K562 (cell line): ENCODE data around the gene YBX3. TPM values are rescaled to one million over a fixed set of nuclear protein-coding genes. Genes with fewer than 3 reads are reported as not detected.

Experiments
- ATAC-seq: fragments of 200-7000 bp; cut with Tn5 transposase; 3 replicates; pipeline ENCODE4 v1.9.1; 2020; ENCODE audit warnings: moderate library complexity
- BruUV-seq: library from RNA; stranded (reverse); fragments of 400-500 nt; replicated peaks from 2 replicates; lab custom pipeline; 2021; lab: Mats Ljungman, UMichigan
- CTCF ChIA-PET: fragments of 300-600 bp; formaldehyde crosslinking; extraction: SDS; loops from one replicate; lab custom pipeline; 2021; ENCODE audit warnings: low intra/inter-chr PET ratio; lab: Yijun Ruan, JAX
- POLR2A ChIA-PET: fragments of 300-600, 350-650 bp; sonication (Branson Sonifier 250); formaldehyde crosslinking; extraction: SDS; loops from one replicate; lab custom pipeline; 2021; ENCODE audit warnings: antibody characterized with exemption, inconsistent platforms; lab: Yijun Ruan, JAX
- DNase-seq, 4 experiments: peaks; one replicate each; pipeline versions ENCODE4 v3.0.0 to v3.0.0-alpha.2; 2011 to 2018; ENCODE audit warnings: low spot score in 3 of 4, mixed read lengths in 3 of 4; ENCODE audit errors: extremely low read depth in 1 of 4
- FAIRE-seq: peaks from 2 replicates; lab custom pipeline; 2011; peaks lifted over from hg19 to GRCh38; lab: Jason Lieb, UNC
- H2AFZ ChIP-seq: 2 replicates; pipeline ENCODE4 v1.6.0; 2011; ENCODE audit warnings: low read depth, low read length, control low read depth, inconsistent platforms
- H3K27ac ChIP-seq: fragments of 200-600 bp; 3 replicates; pipeline ENCODE4 v1.8.0; 2011; ENCODE audit warnings: low read depth, mild to moderate bottlenecking, control low read depth, inconsistent platforms, low read length, moderate library complexity, mixed read lengths; ENCODE audit errors: extremely low read depth
- H3K27me3 ChIP-seq, 2 experiments: fragments of 300-600 bp in 1 of 2; 2 replicates in 1 of 2; 3 replicates in 1 of 2; pipeline versions ENCODE4 v1.6.0 to v1.8.0; 2011; ENCODE audit warnings: inconsistent platforms in 2 of 2, low read length in 2 of 2, mild to moderate bottlenecking in 1 of 2, mixed read lengths in 1 of 2, moderate library complexity in 1 of 2; ENCODE audit not compliant: control insufficient read depth in 2 of 2, insufficient read depth in 2 of 2
- H3K36me3 ChIP-seq: fragments of 300-600 bp; 3 replicates; pipeline ENCODE4 v1.8.0; 2011; ENCODE audit warnings: mild to moderate bottlenecking, low read length, inconsistent platforms; ENCODE audit not compliant: control insufficient read depth, insufficient read depth
- H3K4me1 ChIP-seq, 2 experiments: fragments of 200-600 bp in 1 of 2; replicated peaks in 1 of 2; 2 replicates in 1 of 2; 3 replicates in 1 of 2; pipeline versions ENCODE4 v1.5.1 to v1.8.0; 2011; ENCODE audit warnings: inconsistent platforms in 2 of 2, low read length in 2 of 2, mild to moderate bottlenecking in 1 of 2, mixed read lengths in 1 of 2, moderate library complexity in 1 of 2; ENCODE audit not compliant: control insufficient read depth in 2 of 2, insufficient read depth in 2 of 2
- H3K4me2 ChIP-seq: 2 replicates; pipeline ENCODE4 v1.6.1; 2011; ENCODE audit warnings: low read length, control low read depth, inconsistent platforms, mixed read lengths; ENCODE audit not compliant: insufficient read depth
- H3K4me3 ChIP-seq: fragments of 200-600 bp; sonication (generic), shearing (Covaris generic); 2 replicates; pipeline ENCODE4 v1.5.1; 2016; ENCODE audit warnings: control low read depth, inconsistent platforms
- H3K79me2 ChIP-seq: fragments of 200-600 bp; 3 replicates; pipeline ENCODE4 v1.8.0; 2011; ENCODE audit warnings: low read length, inconsistent platforms; ENCODE audit not compliant: control insufficient read depth, insufficient read depth
- H3K9ac ChIP-seq, 2 experiments: 2 replicates each; pipeline versions ENCODE4 v1.6.0 to v1.6.1; 2011; ENCODE audit warnings: low read depth in 2 of 2, low read length in 2 of 2, control low read depth in 1 of 2, inconsistent platforms in 1 of 2, mild to moderate bottlenecking in 1 of 2, mixed read lengths in 1 of 2; ENCODE audit not compliant: insufficient read depth in 1 of 2
- H3K9me1 ChIP-seq: one replicate; pipeline ENCODE4 v1.6.0; 2011; ENCODE audit warnings: inconsistent platforms, mild to moderate bottlenecking, low read length, moderate library complexity; ENCODE audit not compliant: control insufficient read depth, insufficient read depth
- H3K9me3 ChIP-seq: replicated peaks from 2 replicates; pipeline ENCODE4 v1.5.1; 2011; ENCODE audit warnings: low read depth, low read length, inconsistent platforms; ENCODE audit not compliant: control insufficient read depth, insufficient read depth
- H4K20me1 ChIP-seq: replicated peaks from 2 replicates; pipeline ENCODE4 v1.6.1; 2011; ENCODE audit warnings: low read length, inconsistent platforms, mixed read lengths; ENCODE audit not compliant: control insufficient read depth, insufficient read depth
- ATF7 ChIP-seq: fragments of 450-650 bp; IDR thresholded peaks from 2 replicates; pipeline ENCODE4 v1.7.1; 2014; ENCODE audit warnings: mild to moderate bottlenecking, moderate library complexity
- CHCHD3 ChIP-seq: fragments of 250-450 bp; sonication (Bioruptor Pico); IDR thresholded peaks from 2 replicates; pipeline ENCODE4 v2.1.2; 2022; ENCODE audit warnings: mild to moderate bottlenecking
- EGR1 ChIP-seq: fragments of 450-650 bp; conservative IDR thresholded peaks from 2 replicates; pipeline ENCODE4 v1.6.1; 2017; ENCODE audit warnings: mild to moderate bottlenecking
- HDAC1 ChIP-seq, 2 experiments: fragments of 450-650 bp; IDR thresholded peaks; 2 replicates each; pipeline ENCODE4 v1.6.1; 2016 to 2017; ENCODE audit warnings: inconsistent platforms in 1 of 2, mild to moderate bottlenecking in 1 of 2, moderate library complexity in 1 of 2
- KLF16 ChIP-seq: IDR thresholded peaks from 2 replicates; pipeline ENCODE4 v1.6.1; 2016; ENCODE audit warnings: antibody characterized with exemption
- MNT ChIP-seq, 2 experiments: fragments of 450-650 bp; conservative IDR thresholded peaks; 2 replicates each; pipeline ENCODE4 v1.6.1; 2017; ENCODE audit warnings: mild to moderate bottlenecking in 2 of 2, moderate library complexity in 2 of 2
- TEAD1 ChIP-seq, 2 experiments: fragments of 450-650 bp in 1 of 2; sonication (generic) in 1 of 2; formaldehyde crosslinking; IDR thresholded peaks; 2 replicates each; pipeline versions ENCODE4 v1.4.0 to v1.8.0; 2020 to 2022; ENCODE audit warnings: mild to moderate bottlenecking in 2 of 2, missing genetic modification reagents in 1 of 2
- ZNF696 ChIP-seq: fragments of 250-450 bp; sonication (Bioruptor Pico); conservative IDR thresholded peaks from 2 replicates; pipeline ENCODE4 v1.4.0; 2020; ENCODE audit warnings: mild to moderate bottlenecking, moderate library complexity
- WGBS: fragments of 100-300 bp; shearing (Covaris generic); methylation state at CpG from one replicate; pipeline ENCODE4 v1.1.6; 2016; ENCODE audit warnings: low coverage, mixed read lengths; ENCODE audit not compliant: insufficient coverage; ENCODE audit errors: missing lambda C conversion rate; 5-methylcytosine and 5-hydroxymethylcytosine counted together
- in situ Hi-C: fragments of 300-500 bp; cut with MboI; formaldehyde crosslinking; loops from 4 replicates; pipeline ENCODE4 v1.15.0; 2018; ENCODE audit warnings: inconsistent platforms, mixed read lengths
- intact Hi-C: fragments of 100-400 bp; cut with micrococcal nuclease; formaldehyde crosslinking; loops from 2 replicates; pipeline ENCODE4 v1.14.2; 2022
- polyA plus RNA-seq, 8 experiments: library from polyadenylated mRNA; depleted of rRNA in 4 of 8; stranded (reverse) in 5 of 8; unstranded in 3 of 8; fragments of >200 nt; fragmentation: Nextera tagmentation in 2 of 8; fragmentation: Illumina TruSeq in 1 of 8; extraction: Ambion mirVana in 2 of 8; extraction: Trizol in 1 of 8; gene quantifications; 2 replicates each; pipeline versions ENCODE4 v1.2.1 to v1.2.3, GENCODE V29; 2011 to 2014; ENCODE audit warnings: inconsistent platforms in 1 of 8, missing spikeins in 1 of 8
- total RNA-seq, 7 experiments: library from RNA; depleted of rRNA in 6 of 7; stranded (reverse); fragments of >200 nt in 6 of 7; fragmentation: Illumina TruSeq in 2 of 7; extraction: Trizol in 2 of 7; gene quantifications; 2 replicates each; pipeline versions ENCODE4 v1.2.1 to v1.2.3, GENCODE V29; 2011 to 2021; ENCODE audit warnings: low replicate concordance in 1 of 7

The YBX3 gene
- total and polyA plus RNA-seq, 9 of the 15 experiments (the other 6 are each of a cell fraction or from before 2014, with no cell fraction given), result 47.0 to 239 (median 81.5) TPM

- Histone ChIP-seq H4K20me1 (0 out of 2 replicates have a peak, but pooled peaks cover 6% of the 10 kb centered on the region), H3K9ac (peak overlapping the region; percentile 88 to 96), H3K79me2 (peaks cover 67% of the 10 kb centered on the region), H2AFZ (peak overlapping the region; percentile 86), H3K4me3 (peak overlapping the region; percentile 89), H3K4me1 (peaks cover 0 to 3% of the 10 kb centered on the region in 2 experiments; a peak in 1 of 5 replicates), H3K9me1 (no peaks in the 10 kb centered on the region), H3K27me3 (no peaks in the 10 kb centered on the region), H3K27ac (peak overlapping the region; percentile 83), H3K4me2 (peak overlapping the region; percentile 96), H3K9me3 (no peaks in the 10 kb centered on the region), H3K36me3 (peaks cover 31% of the 10 kb centered on the region; the same call in 2 of the 3 replicates)
- BruUV-seq, result TSS peak; percentile 41
- in situ Hi-C loops, result no loop called here
- FAIRE-seq (peak; percentile 89), ATAC-seq (peak; percentile 65), DNase-seq (peak; percentile 29 to 69 (median 40))
- WGBS, result 0% methylated on average over 18 of the region's 26 CpGs
- intact Hi-C loops, result no loop called here
- CTCF ChIA-PET, result interaction anchor here (0.9 kb wide), 1 partner anchor 28 kb away, joined by 5 read pairs; no protein-coding TSS in a partner anchor
- POLR2A ChIA-PET, result interaction anchor here (0.6 to 1.0 kb wide), 4 partner anchors 10 to 509 kb away, joined by 3 read pairs; partner anchors contain the start of gene GABARAPL1
- TF ChIP-seq ATF7 (peak; percentile 39; the same call in 1 of the 2 replicates), ZNF696 (no peak), MNT (conservative IDR thresholded peaks at IDR 0.05) (peak; percentile 89 to 93), TEAD1 (CRISPR knock-in tag; IDR thresholded peaks at IDR 0.05) (peak in 1 of 2 experiments; percentile 55; a peak in 1 of 4 replicates), CHCHD3 (CRISPR knock-in tag) (no peak), EGR1 (peak; percentile 67), KLF16 (no peak), HDAC1 (IDR thresholded peaks at IDR 0.05) (peak in 1 of 2 experiments; percentile 82; a peak in 2 of 4 replicates)
Measured at GRCh38 chr12:10721651-10722501, 1.2 kb downstream of the YBX3 start.
